ENCODE data around the gene KCNK5.

DNA sequence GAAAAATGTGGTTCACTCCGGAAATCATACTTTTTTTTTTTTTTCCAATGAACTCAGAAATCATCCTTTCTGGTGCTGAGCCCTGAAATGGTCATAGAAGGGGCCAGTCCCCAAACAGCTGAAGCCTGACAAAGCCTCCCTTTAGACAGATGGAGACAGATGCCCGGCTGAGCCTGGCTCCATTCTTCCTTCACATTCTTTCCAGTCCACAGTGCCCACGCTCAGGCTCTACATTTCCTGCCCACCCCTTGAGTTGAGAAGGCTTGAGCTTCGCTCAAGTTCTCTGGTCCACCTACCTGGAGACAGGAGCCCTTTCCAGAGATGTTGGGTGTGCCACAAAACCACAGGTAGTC lies 41.2 kb downstream of the KCNK5 start:
- TF ChIP-seq CTCF (IDR thresholded peaks at IDR 0.05; ENCODE audit: borderline replicate concordance, extremely low read depth, low read length, poor library complexity, severe bottlenecking): no peak
- no peak for TF ChIP-seq EZH2 (IDR thresholded peaks at IDR 0.05; ENCODE audit: borderline replicate concordance, low read depth, low read length, severe bottlenecking)
